Hepatocyte (in vitro differentiated cells): ENCODE measurements around the gene ANKRD62.

Experiments
- CTCF ChIP-seq: fragments of 200-600 bp; sonication (generic); IDR thresholded peaks from 2 replicates; pipeline ENCODE4 v1.5.1; 2016; ENCODE audit warnings: antibody characterized with exemption, mild to moderate bottlenecking; ENCODE audit not compliant: poor library complexity
- EZH2 ChIP-seq: fragments of 200-600 bp; sonication (generic); IDR thresholded peaks from 2 replicates; pipeline ENCODE4 v1.6.1; 2016; ENCODE audit warnings: antibody characterized with exemption, mild to moderate bottlenecking, borderline replicate concordance

GRCh38 chr18:12067671-12068070, 26.0 kb upstream of the ANKRD62 start:
- TF ChIP-seq CTCF, result no peak
- TF ChIP-seq EZH2, result no peak
